Activated T-helper 1 cell treated with anti-CD3 and anti-CD28 coated beads, Interleukin-12 subunit alpha, Interleukin-12 subunit beta, Interleukin-2, Interleukin-4 antibody, amounts not matched to agents 30 ng/mL and 10 ng/mL and 1 ng/mL, durations not matched to agents 14 hours and 24 hours and 36 hours (primary cell): ENCODE measurements around the gene PRR12. TPM values are rescaled to one million over a fixed set of nuclear protein-coding genes. Genes with fewer than 3 reads are reported as not detected.
A peak's percentile ranks its signal among the peaks of the same experiment; 100 is the strongest.

Source experiments
- DNase-seq: peaks from one replicate; pipeline ENCODE4 v3.0.0; 2021; ENCODE audit warnings: low spot score
- H3K27ac Mint-ChIP-seq: one replicate; pipeline ENCODE4 v1.8.0; 2021; ENCODE audit warnings: mild to moderate bottlenecking, mixed read lengths
- H3K27me3 Mint-ChIP-seq: one replicate; pipeline ENCODE4 v1.8.0; 2022; ENCODE audit warnings: mild to moderate bottlenecking, moderate library complexity, mixed read lengths; ENCODE audit not compliant: insufficient read depth
- H3K36me3 Mint-ChIP-seq: one replicate; pipeline ENCODE4 v1.8.0; 2021; ENCODE audit warnings: low read depth, mixed read lengths
- H3K4me1 Mint-ChIP-seq: one replicate; pipeline ENCODE4 v1.8.0; 2021; ENCODE audit warnings: low read depth, mixed read lengths
- H3K4me3 Mint-ChIP-seq: one replicate; pipeline ENCODE4 v1.8.0; 2021; ENCODE audit warnings: mild to moderate bottlenecking, moderate library complexity, mixed read lengths
- H3K9me3 Mint-ChIP-seq: one replicate; pipeline ENCODE4 v1.8.0; 2021; ENCODE audit warnings: mixed read lengths
- intact Hi-C: fragments of 100-400 bp; cut with micrococcal nuclease; formaldehyde crosslinking; loops from one replicate; pipeline ENCODE4 v1.15.1; 2024
- total RNA-seq: library from RNA; stranded (reverse); gene quantifications from 2 replicates; pipeline ENCODE4 v1.2.3, GENCODE V29; 2022

The PRR12 gene
- total RNA-seq, 1 donor from 2014 or later: 34.2 TPM

DNA sequence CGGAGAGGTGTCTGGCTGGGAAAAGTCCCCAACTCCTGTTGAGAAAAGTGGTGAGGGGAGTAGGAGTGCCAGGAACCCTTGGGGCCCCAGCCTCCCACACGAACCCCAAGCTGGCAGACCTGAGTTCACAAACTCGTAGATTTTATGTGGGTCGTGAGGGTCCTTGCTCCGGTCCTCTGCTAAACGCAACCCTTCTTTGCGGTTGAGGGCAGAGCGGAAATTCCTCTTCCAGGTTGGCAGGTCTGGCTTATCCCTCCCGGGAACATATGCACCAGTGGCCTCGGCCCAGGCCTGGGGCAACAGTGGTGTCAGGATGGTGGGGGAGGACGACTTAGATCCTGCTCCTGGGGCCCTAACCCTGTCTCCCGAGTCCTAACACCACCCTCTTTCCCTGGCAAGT lies 72.2 kb downstream of the PRR12 start:
- Mint-ChIP-seq H3K27me3 (no peaks in the 10 kb centered on the region), H3K4me1 (peaks cover 32% of the 10 kb centered on the region), H3K36me3 (peaks cover 27% of the 10 kb centered on the region), H3K9me3 (no peaks in the 10 kb centered on the region), H3K4me3 (peak overlapping the region; percentile 98), H3K27ac (peak overlapping the region; percentile 23)
- DNase-seq: no peak
- intact Hi-C loops: no loop called here

DNA sequence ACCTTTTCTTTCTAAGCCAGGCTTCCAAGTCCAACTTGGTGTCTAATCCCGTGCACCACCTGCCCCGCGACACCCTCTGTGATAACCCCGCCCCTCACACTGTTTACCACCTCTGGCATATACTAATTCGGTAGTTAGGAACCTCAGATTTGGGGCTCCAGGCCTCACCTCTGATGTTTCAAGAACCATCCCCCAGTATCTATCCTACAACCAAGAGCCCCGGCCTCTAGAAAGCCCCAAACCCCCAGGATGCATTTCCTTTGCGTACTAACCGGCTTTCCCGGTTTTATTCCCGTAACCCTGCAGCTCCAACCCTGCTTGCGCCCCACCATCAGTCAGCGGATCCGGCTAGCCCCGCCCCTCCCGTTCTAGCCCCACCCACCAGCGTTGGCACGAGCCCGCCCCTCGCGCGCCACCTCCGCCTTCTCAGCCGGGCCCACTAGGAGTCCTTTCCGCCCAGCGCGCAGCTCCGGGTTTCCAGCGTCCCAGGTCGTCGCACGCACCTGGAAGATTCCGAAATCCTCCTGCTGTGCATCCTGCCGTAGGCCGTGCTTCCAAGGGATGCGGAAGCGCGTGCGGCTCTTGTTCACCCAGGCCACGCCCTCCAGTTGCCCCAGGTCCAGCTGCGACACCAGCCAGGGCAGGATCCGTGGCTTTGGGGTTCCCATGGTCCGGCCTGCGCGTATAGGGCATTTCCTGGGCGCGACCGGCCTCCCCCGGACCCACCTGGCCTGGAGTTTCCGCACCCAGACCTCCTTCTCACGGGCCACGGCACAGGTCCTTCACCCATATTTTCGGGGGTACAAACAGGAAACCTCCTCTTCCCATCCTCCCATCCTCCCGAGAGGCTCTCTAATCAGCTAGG lies 73.4 kb downstream of the PRR12 start:
- Mint-ChIP-seq H3K27me3 (no peaks in the 10 kb centered on the region), H3K27ac (peak overlapping the region; percentile 93), H3K4me1 (peaks cover 32% of the 10 kb centered on the region), H3K36me3 (peaks cover 27% of the 10 kb centered on the region), H3K4me3 (peak overlapping the region; percentile 98), H3K9me3 (no peaks in the 10 kb centered on the region)
- peak; percentile 77 for DNase-seq
- intact Hi-C loops: loop anchor here (1.0 kb wide), 4 partner anchors 12 to 74 kb away; partner anchors contain the start of gene SCAF1

DNA sequence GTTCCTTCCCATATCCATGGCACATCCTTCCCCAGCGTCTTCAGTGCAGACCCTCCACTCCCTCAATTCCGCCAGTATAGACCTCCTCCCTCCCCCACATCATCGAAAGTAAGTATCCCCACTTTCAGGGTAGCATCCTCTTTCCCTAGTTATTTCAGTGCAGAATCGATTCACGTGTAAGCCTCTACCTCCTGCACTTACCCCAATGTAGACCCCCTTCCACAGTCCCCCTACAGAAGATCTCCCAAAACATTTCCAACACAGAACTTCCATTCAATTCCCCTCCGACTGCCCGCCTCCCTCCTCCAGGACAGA lies 74.0 kb downstream of the PRR12 start:
- no peaks in the 10 kb centered on the region for H3K9me3 Mint-ChIP-seq
- intact Hi-C loops: loop anchor here (1.0 kb wide), 3 partner anchors 11 to 72 kb away; partner anchors contain the start of gene SCAF1
- H3K4me3 Mint-ChIP-seq: peak overlapping the region; percentile 98
- no peaks in the 10 kb centered on the region for H3K27me3 Mint-ChIP-seq
- DNase-seq: no peak
- peaks cover 28% of the 10 kb centered on the region for H3K36me3 Mint-ChIP-seq
- H3K27ac Mint-ChIP-seq: peak overlapping the region; percentile 93
- peaks cover 32% of the 10 kb centered on the region for H3K4me1 Mint-ChIP-seq

DNA sequence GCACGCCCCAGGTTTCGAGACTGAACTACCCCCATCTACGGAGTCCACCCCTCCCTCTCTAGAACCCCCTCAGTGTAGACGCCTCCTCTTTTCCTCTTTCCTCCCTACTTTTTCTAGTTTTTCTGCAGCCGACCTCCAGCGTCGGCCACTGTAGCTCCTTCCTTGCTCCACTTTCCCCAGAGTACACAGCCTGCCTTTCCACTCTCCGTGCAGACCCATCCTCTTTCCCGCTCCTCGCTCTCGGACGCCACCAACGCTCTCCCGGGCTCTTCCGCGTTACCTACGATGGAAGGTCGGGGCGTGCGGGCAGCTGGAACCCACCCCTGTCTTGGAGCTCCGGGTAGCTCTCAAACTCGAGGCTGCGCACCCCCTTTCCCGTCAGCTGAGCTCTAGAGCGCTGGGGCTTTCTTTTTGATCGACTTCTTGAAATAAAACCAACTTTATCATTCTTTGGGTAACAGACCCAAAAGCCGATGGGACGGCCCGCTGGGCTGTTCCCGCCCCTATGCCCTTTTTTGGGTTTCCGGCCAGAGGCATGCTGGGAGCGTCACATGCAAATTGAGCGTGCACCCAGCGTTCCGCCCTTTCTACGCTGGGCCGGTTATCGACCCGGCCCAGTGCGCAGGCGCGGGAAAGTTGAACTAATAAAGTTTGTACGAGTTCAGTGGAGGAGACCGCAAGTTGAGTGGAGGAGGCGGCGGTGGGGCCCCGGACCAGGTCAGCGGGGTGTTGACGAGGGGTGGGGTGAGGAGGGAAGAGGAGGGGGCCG lies 74.6 kb downstream of the PRR12 start, which contains the start of the genes BCL2L12 and IRF3:
BCL2L12 (plus strand) TSS at position 583 of the 769 bp plus-strand sequence. CDS start 760 bp downstream, outside the sequence.
IRF3 (minus strand) TSS at position 507 of the 769 bp plus-strand sequence. CDS start 1,019 bp downstream, outside the sequence.
- Mint-ChIP-seq H3K9me3 (no peaks in the 10 kb centered on the region), H3K36me3 (peaks cover 23% of the 10 kb centered on the region), H3K27ac (peak within 1 kb of the TSS; percentile 93), H3K4me3 (peak within 1 kb of the TSS; percentile 98), H3K27me3 (no peaks in the 10 kb centered on the region), H3K4me1 (peaks cover 32% of the 10 kb centered on the region)
- peak; percentile 98 for DNase-seq
- intact Hi-C loops: loop anchor here (1.0 kb wide), 3 partner anchors 11 to 72 kb away; partner anchors contain the start of gene SCAF1

DNA sequence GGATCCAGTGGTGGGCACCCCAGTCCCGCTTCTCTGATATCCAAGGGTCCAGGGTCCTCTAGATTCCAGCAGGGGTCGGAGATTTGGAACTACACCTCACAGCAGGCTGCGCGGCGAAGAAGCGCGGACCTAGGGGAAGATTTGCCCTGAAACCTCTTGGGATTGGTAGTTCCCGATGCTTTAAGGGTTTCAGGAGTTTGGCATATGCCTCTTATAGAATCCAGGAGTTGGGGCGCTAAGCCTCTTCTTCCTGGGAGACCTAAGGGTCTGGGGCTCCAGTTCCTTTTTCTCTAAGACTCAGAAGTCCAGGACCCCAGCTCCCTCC lies 75.1 kb downstream of the PRR12 start:
- no peak for DNase-seq
- H3K36me3 Mint-ChIP-seq: peaks cover 22% of the 10 kb centered on the region
- H3K4me3 Mint-ChIP-seq: peak overlapping the region; percentile 98
- no peaks in the 10 kb centered on the region for H3K27me3 Mint-ChIP-seq
- H3K4me1 Mint-ChIP-seq: peaks cover 32% of the 10 kb centered on the region
- intact Hi-C loops: no loop called here
- H3K27ac Mint-ChIP-seq: no peak overlapping the region
- H3K9me3 Mint-ChIP-seq: no peaks in the 10 kb centered on the region

DNA sequence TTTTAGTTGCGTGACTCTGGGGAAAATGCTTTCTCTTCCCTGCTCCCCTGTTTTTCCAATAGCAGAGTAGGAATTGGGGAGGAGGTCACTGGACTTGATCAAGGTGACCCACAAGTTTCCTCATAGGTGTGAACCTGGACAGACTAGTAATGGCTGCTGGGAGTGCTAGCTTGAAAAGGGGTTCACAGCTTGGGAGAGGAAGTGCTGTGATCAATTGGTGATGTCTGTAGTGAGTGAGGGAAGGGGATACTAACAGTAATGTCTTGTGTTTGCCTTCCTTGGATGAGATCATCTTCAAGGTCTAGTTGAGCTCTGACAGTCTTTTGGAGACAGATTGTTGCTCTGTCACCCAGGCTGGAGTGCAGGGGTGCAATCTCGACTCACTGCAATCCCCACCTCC lies 76.5 kb downstream of the PRR12 start:
- no peaks in the 10 kb centered on the region for H3K27me3 Mint-ChIP-seq
- peak overlapping the region; percentile 98 for H3K4me3 Mint-ChIP-seq
- intact Hi-C loops: no loop called here
- H3K36me3 Mint-ChIP-seq: peaks cover 25% of the 10 kb centered on the region
- no peaks in the 10 kb centered on the region for H3K9me3 Mint-ChIP-seq
- DNase-seq: no peak
- peaks cover 39% of the 10 kb centered on the region for H3K4me1 Mint-ChIP-seq
- no peak overlapping the region for H3K27ac Mint-ChIP-seq

DNA sequence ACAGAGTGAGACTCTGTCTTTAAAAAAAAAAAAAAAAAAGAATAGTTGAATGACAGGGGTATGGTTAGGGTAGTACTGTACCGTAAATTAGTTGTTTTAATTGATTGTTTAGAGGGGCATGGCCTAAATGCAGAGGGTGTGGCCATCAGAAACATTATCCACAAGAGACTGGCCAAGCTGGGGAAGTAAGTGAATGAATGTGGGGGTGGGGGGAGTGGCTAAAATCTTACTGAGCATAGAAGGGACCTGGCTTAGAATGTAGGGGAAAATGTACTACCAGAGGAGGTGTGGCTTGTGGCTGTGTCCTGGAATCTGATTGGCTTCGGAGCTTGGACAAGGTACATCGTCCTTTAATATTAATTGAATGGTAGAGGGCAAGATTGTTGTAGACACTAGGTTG lies 78.5 kb downstream of the PRR12 start:
- DNase-seq: no peak
- Mint-ChIP-seq H3K9me3 (no peaks in the 10 kb centered on the region), H3K4me1 (peaks cover 35% of the 10 kb centered on the region), H3K27ac (no peak overlapping the region), H3K4me3 (no peak overlapping the region), H3K36me3 (peaks cover 21% of the 10 kb centered on the region), H3K27me3 (no peaks in the 10 kb centered on the region)
- intact Hi-C loops: no loop called here

DNA sequence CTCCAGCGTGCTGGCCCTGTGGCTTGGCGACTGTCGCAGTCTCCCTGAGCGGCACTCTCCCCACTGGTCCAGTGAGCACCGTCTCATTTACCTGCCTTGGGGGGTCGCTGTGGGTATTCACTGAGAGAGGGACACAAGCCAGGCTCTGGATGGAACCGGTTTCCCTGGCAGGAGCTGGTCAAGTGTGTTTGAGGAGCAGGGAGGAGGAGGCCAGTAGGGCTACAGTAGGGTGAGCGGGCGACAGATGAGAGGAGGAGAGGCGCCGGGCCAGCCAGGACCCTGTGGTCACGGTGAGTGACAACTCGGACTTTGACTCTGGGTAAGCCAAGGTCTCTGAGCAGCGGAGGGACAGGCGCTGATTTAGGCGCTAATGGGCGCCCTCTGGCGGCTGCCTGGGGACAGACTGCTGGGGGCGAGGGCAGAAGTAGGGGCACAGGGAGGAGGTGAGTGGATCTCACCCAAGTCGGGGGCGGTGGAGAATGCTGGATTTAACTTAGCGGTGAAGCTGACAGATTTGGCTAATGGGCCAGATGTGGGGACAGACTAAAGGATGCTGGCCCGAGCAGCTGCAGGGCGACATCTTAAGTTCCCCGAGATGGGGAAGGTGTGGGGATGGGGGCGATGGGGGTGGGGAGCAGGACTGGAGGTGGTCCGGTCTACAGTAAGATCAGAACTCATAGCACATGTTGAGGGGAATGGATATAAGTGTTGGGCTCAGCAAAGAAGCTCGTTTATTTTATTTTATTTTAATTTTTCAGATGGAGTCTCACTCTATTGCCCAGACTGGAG lies 81.3 kb downstream of the PRR12 start:
- intact Hi-C loops: loop anchor here (1.0 kb wide), 1 partner anchor 169 kb away; no protein-coding TSS in a partner anchor
- Mint-ChIP-seq H3K9me3 (no peaks in the 10 kb centered on the region), H3K36me3 (peaks cover 16% of the 10 kb centered on the region), H3K4me3 (no peak overlapping the region), H3K27me3 (no peaks in the 10 kb centered on the region), H3K4me1 (peaks cover 21% of the 10 kb centered on the region), H3K27ac (peak overlapping the region; percentile 15)
- peak; percentile 69 for DNase-seq

Other genes starting within 250 kb of the PRR12 start
- not detected in 2 replicates for gene TEAD2, start 228.8 kb upstream of the PRR12 start, total RNA-seq
- gene DKKL1, start 227.3 kb upstream of the PRR12 start, total RNA-seq: not detected in 2 replicates
- 0.15 TPM in 1 of 2 replicates, not detected in the other for gene KASH5, start 202.9 kb upstream of the PRR12 start, total RNA-seq
- not detected in 2 replicates for gene PTH2, start 167.7 kb upstream of the PRR12 start, total RNA-seq
- gene GFY, start 165.8 kb upstream of the PRR12 start, total RNA-seq: not detected in 2 replicates
- 0.16 TPM in 1 of 2 replicates, not detected in the other for gene SLC17A7, start 149.7 kb upstream of the PRR12 start, total RNA-seq
- gene PIH1D1, start 139.4 kb upstream of the PRR12 start, total RNA-seq: 124 and 126 TPM in 2 replicates
- gene ALDH16A1, start 138.0 kb upstream of the PRR12 start, total RNA-seq: 23.1 and 24.5 TPM in 2 replicates
- gene FLT3LG, start 117.0 kb upstream of the PRR12 start, total RNA-seq: 58.4 and 65.4 TPM in 2 replicates
- 2,876 and 2,988 TPM in 2 replicates for gene RPL13A, start 103.6 kb upstream of the PRR12 start, total RNA-seq
- 1,890 and 1,927 TPM in 2 replicates for gene RPS11, start 94.7 kb upstream of the PRR12 start, total RNA-seq
- gene FCGRT, start 78.5 kb upstream of the PRR12 start, total RNA-seq: 0.88 and 1.1 TPM in 2 replicates
- 2.0 and 2.1 TPM in 2 replicates for gene RCN3, start 63.2 kb upstream of the PRR12 start, total RNA-seq
- gene NOSIP, start 10.6 kb upstream of the PRR12 start, total RNA-seq: 72.1 and 77.5 TPM in 2 replicates
- gene PRRG2, start 9.9 kb upstream of the PRR12 start, total RNA-seq: 0.59 and 1.2 TPM in 2 replicates
- gene RRAS, start 49.0 kb downstream of the PRR12 start, total RNA-seq: 4.4 and 4.7 TPM in 2 replicates
- gene SCAF1, start 51.0 kb downstream of the PRR12 start, total RNA-seq: 75.4 and 79.7 TPM in 2 replicates
- gene IRF3, start 74.7 kb downstream of the PRR12 start, total RNA-seq: 149 and 156 TPM in 2 replicates
- 72.2 and 73.7 TPM in 2 replicates for gene BCL2L12, start 74.8 kb downstream of the PRR12 start, total RNA-seq
- gene PRMT1, start 86.1 kb downstream of the PRR12 start, total RNA-seq: 450 and 462 TPM in 2 replicates
- 6.0 and 6.9 TPM in 2 replicates for gene ADM5, start 98.4 kb downstream of the PRR12 start, total RNA-seq
- gene CPT1C, start 99.9 kb downstream of the PRR12 start, total RNA-seq: 3.1 and 3.9 TPM in 2 replicates
- 1.3 and 2.0 TPM in 2 replicates for gene TSKS, start 172.1 kb downstream of the PRR12 start, total RNA-seq
- 61.1 and 63.6 TPM in 2 replicates for gene AP2A1, start 175.8 kb downstream of the PRR12 start, total RNA-seq
- 14.0 and 18.8 TPM in 2 replicates for gene FUZ, start 222.1 kb downstream of the PRR12 start, total RNA-seq
- gene MED25, start 227.1 kb downstream of the PRR12 start, total RNA-seq: 54.2 and 54.5 TPM in 2 replicates